HG03460 (cell line): Measurements from ENCODE around the gene OR8B8.
"Not testable (repeated sequence)": the region's sequence is repeated elsewhere in the genome, so short reads cannot be mapped to it uniquely, and the experiment has no call there.

ENCODE experiments used
- ATAC-seq: cut with Tn5 transposase; IDR thresholded peaks from one replicate; pipeline ENCODE4 v1.9.1; 2021; ENCODE audit not compliant: unreplicated experiment

The OR8B8 gene

GRCh38 chr11:124445646-124446150 is at the start of gene OR8B8:
Gene OR8B8 (minus strand): TSS chr11:124445696. CDS start chr11:124441085, 4,611 bp downstream.
- no peak for ATAC-seq

GRCh38 chr11:124493016-124493655 is 47.6 kb upstream of the OR8B8 start:
- no peak for ATAC-seq

GRCh38 chr11:124483422-124483821 is 37.9 kb upstream of the OR8B8 start:
- ATAC-seq, result no peak

- no peak for ATAC-seq
Observed at GRCh38 chr11:124482362-124483147, 37.1 kb upstream of the OR8B8 start.

- no peak for ATAC-seq
Observed at GRCh38 chr11:124481365-124482323, 36.1 kb upstream of the OR8B8 start.

GRCh38 chr11:124479561-124479960 is 34.1 kb upstream of the OR8B8 start:
- ATAC-seq, result no peak

- no peak for ATAC-seq
Observed at GRCh38 chr11:124475265-124475664, 29.8 kb upstream of the OR8B8 start.

GRCh38 chr11:124474779-124475178 is 29.3 kb upstream of the OR8B8 start:
- ATAC-seq, result no peak

- no peak for ATAC-seq
Observed at GRCh38 chr11:124474079-124474478, 28.6 kb upstream of the OR8B8 start.

- no peak for ATAC-seq
Observed at GRCh38 chr11:124473476-124473875, 28.0 kb upstream of the OR8B8 start.

- ATAC-seq, result no peak
Observed at GRCh38 chr11:124470561-124471227, 25.2 kb upstream of the OR8B8 start.

- ATAC-seq, result no peak
Observed at GRCh38 chr11:124467381-124467927, 22.0 kb upstream of the OR8B8 start.

- ATAC-seq, result no peak
Observed at GRCh38 chr11:124465368-124465767, 19.9 kb upstream of the OR8B8 start.

- ATAC-seq, result no peak
Observed at GRCh38 chr11:124463990-124464389, 18.5 kb upstream of the OR8B8 start.

GRCh38 chr11:124463324-124463723 is 17.8 kb upstream of the OR8B8 start:
- ATAC-seq, result no peak

- ATAC-seq, result no peak
Observed at GRCh38 chr11:124460459-124460858, 15.0 kb upstream of the OR8B8 start.

- not testable (repeated sequence) for ATAC-seq
Observed at GRCh38 chr11:124459379-124459778, 13.9 kb upstream of the OR8B8 start.

- ATAC-seq, result no peak
Observed at GRCh38 chr11:124454552-124454951, 9.1 kb upstream of the OR8B8 start.

GRCh38 chr11:124446916-124447315 is 1.4 kb upstream of the OR8B8 start:
- no peak for ATAC-seq

- no peak for ATAC-seq
Observed at GRCh38 chr11:124442847-124443246, 2.6 kb downstream of the OR8B8 start.
